ENCODE data around the gene COPG1. TPM values are rescaled to one million over a fixed set of nuclear protein-coding genes. Genes with fewer than 3 reads are reported as not detected.

COPG1 gene
- total and polyA plus RNA-seq, 2 experiments from 2014 or later: 50.0 to 106 TPM

GRCh38 chr3:129320825-129321487 is 71.5 kb downstream of the COPG1 start:
- no peak for ATAC-seq
- Mint-ChIP-seq H3K4me3 (no peak overlapping the region), H3K27me3 (ENCODE audit: insufficient read depth, low read depth, poor library complexity) (peaks cover 10% of the 10 kb centered on the region)

More at GRCh38 chr3:129320825-129321487, 71.5 kb downstream of the COPG1 start:
- no peak overlapping the region for H3K27ac ChIP-seq (ENCODE audit: low read depth)
- no peaks in the 10 kb centered on the region for H3K9me2 ChIP-seq (ENCODE audit: insufficient read depth)
- no peaks in the 10 kb centered on the region for H3K36me3 ChIP-seq (ENCODE audit: insufficient read depth)
- TF ChIP-seq POLR2AphosphoS5 (IDR thresholded peaks at IDR 0.05; ENCODE audit: low read depth): no peak
- no peak for TF ChIP-seq JUNB (IDR thresholded peaks at IDR 0.05; ENCODE audit: unreplicated experiment)
- no peak for TF ChIP-seq ETS1 (IDR thresholded peaks at IDR 0.05)
- TF ChIP-seq EZH2 (IDR thresholded peaks at IDR 0.05; ENCODE audit: low read depth, unreplicated experiment): no peak
- no peak for TF ChIP-seq ZNF331 (CRISPR knock-in tag; IDR thresholded peaks at IDR 0.05; ENCODE audit: low read depth)
- no peak for TF ChIP-seq STAT1 (IDR thresholded peaks at IDR 0.05; ENCODE audit: unreplicated experiment)
- no peak for TF ChIP-seq CREB1 (CRISPR knock-in tag; IDR thresholded peaks at IDR 0.05; ENCODE audit: low read depth)
- no peak for TF ChIP-seq EZH2phosphoT487 (IDR thresholded peaks at IDR 0.05; ENCODE audit: unreplicated experiment)
- TF ChIP-seq REST (IDR thresholded peaks at IDR 0.05; ENCODE audit: unreplicated experiment): no peak
- TF ChIP-seq CTCF (conservative IDR thresholded peaks at IDR 0.05; ENCODE audit: low read depth in 2 of 2): no peak
- TF ChIP-seq NANOG (IDR thresholded peaks at IDR 0.05; ENCODE audit: borderline replicate concordance): no peak
- TF ChIP-seq ZNF462 (CRISPR knock-in tag; IDR thresholded peaks at IDR 0.05): no peak
- no peak for TF ChIP-seq ZNF114 (CRISPR knock-in tag; IDR thresholded peaks at IDR 0.05)
- no peaks in the 10 kb centered on the region for H3K27me3 ChIP-seq (ENCODE audit: insufficient read depth)
- Mint-ChIP-seq H3K4me1 (peaks cover 3% of the 10 kb centered on the region; the same call in 1 of the 3 replicates), H3K27ac (no peak overlapping the region), H3K36me3 (ENCODE audit: low read depth) (peaks cover 6% of the 10 kb centered on the region; the same call in 2 of the 3 replicates), H3K9me3 (no peaks in the 10 kb centered on the region)
- H3K4me1 ChIP-seq (ENCODE audit: insufficient read depth): no peaks in the 10 kb centered on the region
- H2AFZ ChIP-seq: no peak overlapping the region
- H3K4me3 ChIP-seq: no peak overlapping the region
- H3K4me2 ChIP-seq: no peak overlapping the region
- no peak for DNase-seq (ENCODE audit: low spot score)
- no peaks in the 10 kb centered on the region for H3F3A ChIP-seq (replicated peaks; ENCODE audit: low read depth)
- H3K79me2 ChIP-seq (replicated peaks; ENCODE audit: insufficient read depth): peaks cover 7% of the 10 kb centered on the region; the same call in 1 of the 2 replicates
- no peaks in the 10 kb centered on the region for H4K20me1 ChIP-seq (replicated peaks; ENCODE audit: insufficient read depth)
